BJ (cell line): ENCODE data around the gene NUCB1. TPM values are rescaled to one million over a fixed set of nuclear protein-coding genes. Genes with fewer than 3 reads are reported as not detected.

Experiments used
- CTCF ChIA-PET: fragments of 350-600 bp; formaldehyde crosslinking; extraction: SDS; loops from one replicate; lab custom pipeline; 2021; ENCODE audit warnings: antibody characterized with exemption, inconsistent platforms; lab: Yijun Ruan, JAX
- POLR2A ChIA-PET: fragments of 300-600 bp; sonication (Branson Sonifier 250); formaldehyde crosslinking; extraction: SDS; loops from one replicate; lab custom pipeline; 2021; ENCODE audit warnings: antibody characterized with exemption; lab: Charles Lee
- DNase-seq: peaks from one replicate; pipeline ENCODE4 v3.0.0-alpha.2; 2011; ENCODE audit warnings: low read depth
- H3K27me3 ChIP-seq: 2 replicates; pipeline ENCODE4 v1.6.0; 2011; ENCODE audit warnings: low read length; ENCODE audit not compliant: control insufficient read depth, insufficient read depth
- H3K36me3 ChIP-seq: 2 replicates; pipeline ENCODE4 v1.5.1; 2011; ENCODE audit warnings: low read length; ENCODE audit not compliant: control insufficient read depth, insufficient read depth
- H3K4me3 ChIP-seq: 2 replicates; pipeline ENCODE4 v1.5.1; 2011; ENCODE audit warnings: low read depth, mild to moderate bottlenecking, control low read depth, low read length
- CTCF ChIP-seq: IDR thresholded peaks from 2 replicates; pipeline ENCODE4 v1.5.1; 2011; ENCODE audit warnings: low read depth, mild to moderate bottlenecking, control low read depth, inconsistent platforms, low read length, moderate library complexity; ENCODE audit not compliant: insufficient read depth
- polyA plus RNA-seq: library from polyadenylated mRNA; depleted of rRNA; stranded (reverse); fragments of >200 nt; gene quantifications from 2 replicates; pipeline ENCODE4 v1.2.3, GENCODE V29; 2011

Gene NUCB1
- polyA plus RNA-seq, 1 experiment: 305 TPM

DNA sequence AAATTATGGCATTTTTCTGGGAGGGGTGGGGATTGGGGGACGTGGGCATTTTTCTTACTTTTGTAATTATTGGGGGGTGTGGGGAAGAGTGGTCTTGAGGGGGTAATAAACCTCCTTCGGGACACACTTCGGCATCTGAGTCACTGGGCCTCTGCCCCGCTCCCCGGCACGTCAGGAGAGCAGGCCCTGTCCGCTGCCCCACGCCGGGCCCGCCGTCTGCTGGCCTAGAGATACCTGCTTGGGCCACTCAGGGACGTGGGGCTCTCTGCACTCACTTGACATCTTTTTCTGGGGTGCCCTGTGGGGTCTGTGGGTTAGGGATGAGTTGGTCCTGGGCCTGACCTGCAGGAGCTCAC is 61.5 kb downstream of the NUCB1 start:
- POLR2A ChIA-PET: interaction anchor here (0.5 kb wide), 1 partner anchor 123 kb away, joined by 3 read pairs; no protein-coding TSS in a partner anchor
- Histone ChIP-seq H3K27me3 (no peaks in the 10 kb centered on the region), H3K4me3 (no peak overlapping the region), H3K36me3 (peaks cover 19% of the 10 kb centered on the region)
- no peak for DNase-seq
- CTCF ChIA-PET: interaction anchor here (0.8 kb wide), 1 partner anchor 339 kb away, joined by 3 read pairs; no protein-coding TSS in a partner anchor
- no peak for TF ChIP-seq CTCF

GRCh38 chr19:48962029-48962848 is 62.1 kb downstream of the NUCB1 start:
- Histone ChIP-seq H3K36me3 (peaks cover 19% of the 10 kb centered on the region), H3K4me3 (no peak overlapping the region), H3K27me3 (no peaks in the 10 kb centered on the region)
- no peak for DNase-seq
- TF ChIP-seq CTCF: no peak
- CTCF ChIA-PET: interaction anchor here (0.8 kb wide), 1 partner anchor 339 kb away, joined by 3 read pairs; no protein-coding TSS in a partner anchor
- POLR2A ChIA-PET: interaction anchor here (0.5 kb wide), 1 partner anchor 124 kb away, joined by 3 read pairs; no protein-coding TSS in a partner anchor

DNA sequence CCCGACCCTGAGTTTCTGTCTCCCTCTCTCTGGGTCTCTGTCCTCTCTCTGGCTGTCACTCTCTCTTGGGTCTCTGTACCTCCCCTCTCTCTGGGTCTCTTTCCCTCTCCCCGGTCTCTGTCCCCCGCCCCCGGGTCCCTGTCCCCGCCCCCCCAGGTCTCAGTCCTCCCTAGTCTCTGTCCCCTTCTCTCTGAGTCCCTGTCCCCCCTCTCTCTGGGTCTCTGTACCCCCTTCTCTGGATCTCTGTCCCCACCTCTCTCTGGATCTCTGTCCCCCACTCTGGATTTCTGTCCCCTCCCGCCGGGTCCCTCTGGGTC is 62.7 kb downstream of the NUCB1 start:
- no peak overlapping the region for H3K4me3 ChIP-seq
- DNase-seq: no peak
- ChIA-PET POLR2A (no interaction called here), CTCF (no interaction called here)
- no peaks in the 10 kb centered on the region for H3K27me3 ChIP-seq
- TF ChIP-seq CTCF: no peak
- peaks cover 20% of the 10 kb centered on the region for H3K36me3 ChIP-seq

DNA sequence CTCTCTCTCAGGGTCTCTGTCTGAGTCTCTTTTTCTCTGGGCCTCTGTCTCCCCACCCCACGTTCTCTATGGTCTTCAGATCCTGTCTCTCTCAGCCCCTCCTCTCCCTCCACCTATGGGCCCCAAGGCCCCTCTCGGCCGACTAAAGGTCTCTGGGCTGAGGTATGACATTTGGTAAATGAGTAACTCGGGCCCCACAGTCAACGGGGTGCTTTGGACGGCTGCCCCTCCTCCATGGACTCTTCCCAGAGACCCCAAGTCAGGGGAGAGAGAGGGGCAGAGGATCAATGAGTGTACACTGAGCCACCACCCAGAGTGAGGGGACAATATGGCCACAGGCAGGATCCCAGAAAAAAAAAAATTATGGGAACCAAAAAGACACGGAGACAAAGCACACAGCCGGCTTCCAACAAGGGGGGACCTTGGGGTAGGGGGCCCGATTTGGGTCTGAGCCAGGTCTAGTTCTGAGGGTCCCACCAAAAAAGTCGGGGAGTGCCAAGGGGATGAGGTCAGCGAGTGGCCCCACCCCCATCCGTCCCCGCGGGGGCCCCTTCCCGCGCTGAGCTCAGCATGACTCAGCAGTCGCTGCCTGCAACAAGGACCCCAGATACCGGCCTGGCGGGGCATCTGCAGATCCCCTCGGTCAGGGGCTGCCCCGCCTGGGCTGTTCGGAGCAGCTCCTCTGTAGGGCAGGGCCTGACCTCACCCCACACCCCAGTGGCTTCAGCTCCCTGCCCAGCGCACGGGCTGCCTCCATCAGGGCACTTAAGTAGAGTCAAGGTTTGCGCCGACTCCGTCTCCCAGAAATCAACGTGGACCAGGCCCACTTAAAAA is 63.5 kb downstream of the NUCB1 start:
- CTCF ChIA-PET: interaction anchor here (0.7 to 1.5 kb wide), 5 partner anchors 29 to 168 kb away, joined by 3 to 5 read pairs (median 3); partner anchors contain the start of genes GYS1, NUCB1 and RUVBL2

More for the DNA sequence above, 63.5 kb downstream of the NUCB1 start:
- TF ChIP-seq CTCF: no peak
- H3K36me3 ChIP-seq: peaks cover 22% of the 10 kb centered on the region
- DNase-seq: no peak
- POLR2A ChIA-PET: interaction anchor here (0.6 to 1.0 kb wide), 3 partner anchors 8 to 90 kb away, joined by 4 to 5 read pairs (median 4); no protein-coding TSS in a partner anchor
- H3K27me3 ChIP-seq: no peaks in the 10 kb centered on the region
- H3K4me3 ChIP-seq: peak overlapping the region; percentile 4; the same call in 1 of the 2 replicates
